Memory B cell (primary cell): Measurements from ENCODE around the gene AIG1.

Experiments used
- ATAC-seq: fragments of 150-1000 bp; cut with Tn5 transposase; 2 replicates; pipeline ENCODE4 v1.10.0; 2021; ENCODE audit warnings: low read depth, mild to moderate bottlenecking, moderate library complexity
- DNase-seq, 2 donors: peaks; one replicate each; pipeline ENCODE4 v3.0.0; 2022; ENCODE audit warnings: low spot score in 2 of 2
- H3K27ac Mint-ChIP-seq: one replicate; pipeline ENCODE4 v1.8.0; 2022; ENCODE audit warnings: mild to moderate bottlenecking, moderate library complexity, mixed read lengths
- H3K27me3 Mint-ChIP-seq: one replicate; pipeline ENCODE4 v1.8.0; 2022; ENCODE audit warnings: mixed read lengths
- H3K36me3 Mint-ChIP-seq: one replicate; pipeline ENCODE4 v1.8.0; 2022; ENCODE audit warnings: mild to moderate bottlenecking, mixed read lengths
- H3K4me1 Mint-ChIP-seq: one replicate; pipeline ENCODE4 v1.8.0; 2022; ENCODE audit warnings: mixed read lengths
- H3K4me3 Mint-ChIP-seq: one replicate; pipeline ENCODE4 v1.8.0; 2022; ENCODE audit warnings: mild to moderate bottlenecking, moderate library complexity, mixed read lengths
- H3K9me3 Mint-ChIP-seq: one replicate; pipeline ENCODE4 v1.8.0; 2022; ENCODE audit warnings: mixed read lengths

The AIG1 gene

GRCh38 chr6:143096403-143096802, 35.7 kb downstream of the AIG1 start:
- Mint-ChIP-seq H3K27me3 (no peaks in the 10 kb centered on the region), H3K9me3 (no peaks in the 10 kb centered on the region), H3K27ac (no peak overlapping the region)

GRCh38 chr6:143097224-143097795, 36.6 kb downstream of the AIG1 start:
- H3K27ac Mint-ChIP-seq = no peak overlapping the region

More at GRCh38 chr6:143096403-143096802, 35.7 kb downstream of the AIG1 start:
- ATAC-seq (no peak), DNase-seq (no peak)
- peaks cover 2% of the 10 kb centered on the region for H3K36me3 Mint-ChIP-seq
- H3K4me3 Mint-ChIP-seq = no peak overlapping the region
- H3K4me1 Mint-ChIP-seq = no peaks in the 10 kb centered on the region

GRCh38 chr6:143098054-143098671, 37.5 kb downstream of the AIG1 start:
- H3K27me3 Mint-ChIP-seq = no peaks in the 10 kb centered on the region
- peaks cover 1% of the 10 kb centered on the region for H3K36me3 Mint-ChIP-seq
- no peak overlapping the region for H3K27ac Mint-ChIP-seq
- DNase-seq = peak in 1 of 2 donors; percentile 19
- ATAC-seq = peak; percentile 99
- no peak overlapping the region for H3K4me3 Mint-ChIP-seq
- H3K4me1 Mint-ChIP-seq = no peaks in the 10 kb centered on the region
- H3K9me3 Mint-ChIP-seq = no peaks in the 10 kb centered on the region

More at GRCh38 chr6:143097224-143097795, 36.6 kb downstream of the AIG1 start:
- peaks cover 2% of the 10 kb centered on the region for H3K36me3 Mint-ChIP-seq
- no peaks in the 10 kb centered on the region for H3K9me3 Mint-ChIP-seq
- no peak overlapping the region for H3K4me3 Mint-ChIP-seq
- H3K4me1 Mint-ChIP-seq = no peaks in the 10 kb centered on the region
- no peak for ATAC-seq
- H3K27me3 Mint-ChIP-seq = no peaks in the 10 kb centered on the region
- no peak for DNase-seq

GRCh38 chr6:143099647-143100046, 39.0 kb downstream of the AIG1 start:
- Mint-ChIP-seq H3K9me3 (no peaks in the 10 kb centered on the region), H3K36me3 (peaks cover 2% of the 10 kb centered on the region), H3K27me3 (no peaks in the 10 kb centered on the region), H3K4me1 (peaks cover 3% of the 10 kb centered on the region), H3K27ac (no peak overlapping the region), H3K4me3 (no peak overlapping the region)
- DNase-seq (no peak), ATAC-seq (no peak)

GRCh38 chr6:143100429-143100828, 39.7 kb downstream of the AIG1 start:
- Mint-ChIP-seq H3K36me3 (peaks cover 2% of the 10 kb centered on the region), H3K4me1 (peaks cover 3% of the 10 kb centered on the region), H3K4me3 (no peak overlapping the region), H3K9me3 (no peaks in the 10 kb centered on the region), H3K27ac (no peak overlapping the region), H3K27me3 (no peaks in the 10 kb centered on the region)
- no peak for ATAC-seq
- no peak for DNase-seq

- no peak overlapping the region for H3K27ac Mint-ChIP-seq
- ATAC-seq = no peak
Observed at GRCh38 chr6:143103916-143104315, 43.2 kb downstream of the AIG1 start.

GRCh38 chr6:143107440-143107839, 46.8 kb downstream of the AIG1 start:
- DNase-seq = no peak
- ATAC-seq = no peak
- H3K9me3 Mint-ChIP-seq = peaks cover 1% of the 10 kb centered on the region
- H3K4me1 Mint-ChIP-seq = peaks cover 15% of the 10 kb centered on the region
- peaks cover 10% of the 10 kb centered on the region for H3K36me3 Mint-ChIP-seq
- no peaks in the 10 kb centered on the region for H3K27me3 Mint-ChIP-seq
- no peak overlapping the region for H3K4me3 Mint-ChIP-seq
- H3K27ac Mint-ChIP-seq = no peak overlapping the region

More at GRCh38 chr6:143103916-143104315, 43.2 kb downstream of the AIG1 start:
- no peaks in the 10 kb centered on the region for H3K9me3 Mint-ChIP-seq
- DNase-seq = no peak
- H3K4me1 Mint-ChIP-seq = peaks cover 3% of the 10 kb centered on the region
- peaks cover 3% of the 10 kb centered on the region for H3K36me3 Mint-ChIP-seq
- no peak overlapping the region for H3K4me3 Mint-ChIP-seq
- no peaks in the 10 kb centered on the region for H3K27me3 Mint-ChIP-seq

- no peak for DNase-seq
Observed at GRCh38 chr6:143107911-143108761, 47.4 kb downstream of the AIG1 start.

GRCh38 chr6:143109196-143109595, 48.5 kb downstream of the AIG1 start:
- peaks cover 8% of the 10 kb centered on the region for H3K36me3 Mint-ChIP-seq
- H3K9me3 Mint-ChIP-seq = peaks cover 1% of the 10 kb centered on the region
- H3K4me3 Mint-ChIP-seq = no peak overlapping the region
- peaks cover 12% of the 10 kb centered on the region for H3K4me1 Mint-ChIP-seq
- no peak for DNase-seq
- no peaks in the 10 kb centered on the region for H3K27me3 Mint-ChIP-seq
- no peak overlapping the region for H3K27ac Mint-ChIP-seq
- no peak for ATAC-seq

More at GRCh38 chr6:143107911-143108761, 47.4 kb downstream of the AIG1 start:
- Mint-ChIP-seq H3K36me3 (peaks cover 10% of the 10 kb centered on the region), H3K27me3 (no peaks in the 10 kb centered on the region), H3K27ac (no peak overlapping the region), H3K4me1 (peaks cover 15% of the 10 kb centered on the region), H3K9me3 (peaks cover 1% of the 10 kb centered on the region), H3K4me3 (no peak overlapping the region)
- ATAC-seq = no peak

- Mint-ChIP-seq H3K4me1 (peaks cover 12% of the 10 kb centered on the region), H3K27ac (no peak overlapping the region), H3K9me3 (peaks cover 1% of the 10 kb centered on the region), H3K36me3 (peaks cover 8% of the 10 kb centered on the region), H3K27me3 (no peaks in the 10 kb centered on the region), H3K4me3 (no peak overlapping the region)
- DNase-seq (no peak), ATAC-seq (no peak)
Observed at GRCh38 chr6:143110572-143110971, 49.9 kb downstream of the AIG1 start.

- H3K36me3 Mint-ChIP-seq = peaks cover 8% of the 10 kb centered on the region
- H3K27me3 Mint-ChIP-seq = no peaks in the 10 kb centered on the region
- H3K9me3 Mint-ChIP-seq = peaks cover 1% of the 10 kb centered on the region
- H3K4me1 Mint-ChIP-seq = peaks cover 12% of the 10 kb centered on the region
- ATAC-seq (no peak), DNase-seq (no peak)
- no peak overlapping the region for H3K4me3 Mint-ChIP-seq
- H3K27ac Mint-ChIP-seq = no peak overlapping the region
Observed at GRCh38 chr6:143110996-143111395, 50.3 kb downstream of the AIG1 start.

- DNase-seq (no peak), ATAC-seq (no peak)
- no peak overlapping the region for H3K27ac Mint-ChIP-seq
- H3K36me3 Mint-ChIP-seq = peaks cover 10% of the 10 kb centered on the region
- H3K4me3 Mint-ChIP-seq = no peak overlapping the region
- H3K4me1 Mint-ChIP-seq = peaks cover 12% of the 10 kb centered on the region
- no peaks in the 10 kb centered on the region for H3K27me3 Mint-ChIP-seq
- peaks cover 1% of the 10 kb centered on the region for H3K9me3 Mint-ChIP-seq
Observed at GRCh38 chr6:143111443-143111842, 50.8 kb downstream of the AIG1 start.

- Mint-ChIP-seq H3K27me3 (no peaks in the 10 kb centered on the region), H3K36me3 (peaks cover 15% of the 10 kb centered on the region), H3K9me3 (peaks cover 1% of the 10 kb centered on the region), H3K27ac (no peak overlapping the region), H3K4me3 (no peak overlapping the region), H3K4me1 (peaks cover 12% of the 10 kb centered on the region)
- no peak for DNase-seq
- no peak for ATAC-seq
Observed at GRCh38 chr6:143112084-143112768, 51.5 kb downstream of the AIG1 start.

- peaks cover 12% of the 10 kb centered on the region for H3K4me1 Mint-ChIP-seq
- H3K36me3 Mint-ChIP-seq = peaks cover 16% of the 10 kb centered on the region
- no peak overlapping the region for H3K27ac Mint-ChIP-seq
- DNase-seq (no peak), ATAC-seq (no peak)
- no peak overlapping the region for H3K4me3 Mint-ChIP-seq
- no peaks in the 10 kb centered on the region for H3K27me3 Mint-ChIP-seq
- H3K9me3 Mint-ChIP-seq = peaks cover 1% of the 10 kb centered on the region
Observed at GRCh38 chr6:143112837-143113236, 52.1 kb downstream of the AIG1 start.
